NCI-H2196 (cell line): ENCODE measurements around the gene SYNGR3.

Experiments used
- DNase-seq: peaks from one replicate; lab custom pipeline; 2025; ENCODE audit not compliant: unreplicated experiment; lab: John Stamatoyannopoulos, UW

The SYNGR3 gene

GRCh38 chr16:1991948-1992703 lies 2.4 kb downstream of the SYNGR3 start:
- DNase-seq = no peak

GRCh38 chr16:1992704-1993317 lies 3.0 kb downstream of the SYNGR3 start:
- DNase-seq = no peak

- DNase-seq = peak; percentile 58
Measured at GRCh38 chr16:1993731-1994131, 4.0 kb downstream of the SYNGR3 start.

GRCh38 chr16:1997494-1998359 lies 8.0 kb downstream of the SYNGR3 start:
- no peak for DNase-seq

GRCh38 chr16:1998360-1998835 lies 8.6 kb downstream of the SYNGR3 start:
- no peak for DNase-seq

- DNase-seq = no peak
Measured at GRCh38 chr16:1998852-1999801, 9.4 kb downstream of the SYNGR3 start.

GRCh38 chr16:1999866-2000514 lies 10.2 kb downstream of the SYNGR3 start:
- no peak for DNase-seq

- no peak for DNase-seq
Measured at GRCh38 chr16:2001035-2001434, 11.3 kb downstream of the SYNGR3 start.

- no peak for DNase-seq
Measured at GRCh38 chr16:2001456-2002355, 11.9 kb downstream of the SYNGR3 start.

GRCh38 chr16:2002406-2003230 lies 12.8 kb downstream of the SYNGR3 start:
- no peak for DNase-seq

- DNase-seq = no peak
Measured at GRCh38 chr16:2003231-2003826, 13.6 kb downstream of the SYNGR3 start.

GRCh38 chr16:2003827-2004641 lies 14.3 kb downstream of the SYNGR3 start:
- peak; percentile 96 for DNase-seq

GRCh38 chr16:2004795-2005517 lies 15.2 kb downstream of the SYNGR3 start:
- peak; percentile 31 for DNase-seq

- no peak for DNase-seq
Measured at GRCh38 chr16:2005646-2006045, 15.9 kb downstream of the SYNGR3 start.

GRCh38 chr16:2006317-2006716 lies 16.5 kb downstream of the SYNGR3 start:
- no peak for DNase-seq
